ENCODE results near the gene PRDX5.

The PRDX5 gene

GRCh38 chr11:64347193-64347867 lies 29.4 kb downstream of the PRDX5 start:
- no peak for DNase-seq (ENCODE audit: low spot score)

- DNase-seq (ENCODE audit: low spot score) = no peak
Measured at GRCh38 chr11:64348383-64349024, 30.6 kb downstream of the PRDX5 start.

GRCh38 chr11:64349025-64349387 lies 31.1 kb downstream of the PRDX5 start:
- DNase-seq (ENCODE audit: low spot score) = no peak

GRCh38 chr11:64349404-64349803 lies 31.5 kb downstream of the PRDX5 start:
- DNase-seq (ENCODE audit: low spot score) = no peak

GRCh38 chr11:64351136-64351631 lies 33.3 kb downstream of the PRDX5 start:
- no peak for DNase-seq (ENCODE audit: low spot score)

- DNase-seq (ENCODE audit: low spot score) = no peak
Measured at GRCh38 chr11:64352099-64352994, 34.4 kb downstream of the PRDX5 start.

- no peak for DNase-seq (ENCODE audit: low spot score)
Measured at GRCh38 chr11:64352995-64353714, 35.2 kb downstream of the PRDX5 start.

- DNase-seq (ENCODE audit: low spot score) = no peak
Measured at GRCh38 chr11:64353715-64354506, 36.0 kb downstream of the PRDX5 start.

GRCh38 chr11:64355078-64355940 lies 37.4 kb downstream of the PRDX5 start:
- DNase-seq (ENCODE audit: low spot score) = peak; percentile 94

GRCh38 chr11:64356498-64357411 lies 38.8 kb downstream of the PRDX5 start:
- no peak for DNase-seq (ENCODE audit: low spot score)

- no peak for DNase-seq (ENCODE audit: low spot score)
Measured at GRCh38 chr11:64357446-64357845, 39.5 kb downstream of the PRDX5 start.

- no peak for DNase-seq (ENCODE audit: low spot score)
Measured at GRCh38 chr11:64357904-64358535, 40.1 kb downstream of the PRDX5 start.

- no peak for DNase-seq (ENCODE audit: low spot score)
Measured at GRCh38 chr11:64358536-64358906, 40.6 kb downstream of the PRDX5 start.

GRCh38 chr11:64358907-64359711 lies 41.2 kb downstream of the PRDX5 start, which contains the start of gene RPS6KA4:
TSS of gene RPS6KA4 (plus strand) at chr11:64359162. CDS start at chr11:64359236, 74 bp downstream.
- peak; percentile 98 for DNase-seq (ENCODE audit: low spot score)

- no peak for DNase-seq (ENCODE audit: low spot score)
Measured at GRCh38 chr11:64359712-64360445, 42.0 kb downstream of the PRDX5 start.

GRCh38 chr11:64360448-64360921 lies 42.6 kb downstream of the PRDX5 start:
- no peak for DNase-seq (ENCODE audit: low spot score)

GRCh38 chr11:64361659-64362058 lies 43.7 kb downstream of the PRDX5 start:
- no peak for DNase-seq (ENCODE audit: low spot score)

Measured in AG08396 (cell line).